Stimulated activated CD8-positive, alpha-beta memory T cell treated with anti-CD3 and anti-CD28 coated beads, Interleukin-4, amount 100 ng/mL, for 24 hours (primary cell): Measurements from ENCODE around the gene IGF2BP1.
"Not testable (repeated sequence)": the region's sequence is repeated elsewhere in the genome, so short reads cannot be mapped to it uniquely, and the experiment has no call there.

Experiments used
- DNase-seq: peaks from one replicate; pipeline ENCODE4 v3.0.0-alpha.2; 2020; ENCODE audit warnings: low read depth

The IGF2BP1 gene

GRCh38 chr17:48995974-48996721 is 1.0 kb upstream of the IGF2BP1 start:
- DNase-seq: no peak

- no peak for DNase-seq
These were observed 473 bp upstream of the IGF2BP1 start for GRCh38 chr17:48996722-48997102.

- no peak for DNase-seq
These were observed 822 bp downstream of the IGF2BP1 start for GRCh38 chr17:48997827-48998586.

GRCh38 chr17:48998587-48999440 is 1.6 kb downstream of the IGF2BP1 start:
- DNase-seq: no peak

DNA sequence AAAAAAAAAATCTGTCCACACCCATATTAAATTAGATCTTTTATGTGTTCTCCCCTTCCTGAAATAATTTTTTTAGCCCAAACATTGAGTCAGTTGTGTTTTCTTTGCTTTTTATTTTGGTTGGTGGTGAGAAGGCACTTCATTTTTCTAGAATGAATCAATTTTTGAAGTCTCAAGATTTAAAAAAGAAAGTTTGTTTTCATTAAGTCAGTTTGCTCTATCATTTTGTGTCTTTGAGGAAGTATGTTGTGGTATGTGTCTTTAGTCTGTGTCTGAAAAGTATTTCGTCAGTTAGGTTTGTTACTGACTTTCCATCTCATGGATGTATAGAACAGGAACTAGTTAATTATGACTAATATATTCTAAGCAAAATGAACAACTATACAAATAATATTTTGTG is 3.8 kb downstream of the IGF2BP1 start:
- no peak for DNase-seq

DNA sequence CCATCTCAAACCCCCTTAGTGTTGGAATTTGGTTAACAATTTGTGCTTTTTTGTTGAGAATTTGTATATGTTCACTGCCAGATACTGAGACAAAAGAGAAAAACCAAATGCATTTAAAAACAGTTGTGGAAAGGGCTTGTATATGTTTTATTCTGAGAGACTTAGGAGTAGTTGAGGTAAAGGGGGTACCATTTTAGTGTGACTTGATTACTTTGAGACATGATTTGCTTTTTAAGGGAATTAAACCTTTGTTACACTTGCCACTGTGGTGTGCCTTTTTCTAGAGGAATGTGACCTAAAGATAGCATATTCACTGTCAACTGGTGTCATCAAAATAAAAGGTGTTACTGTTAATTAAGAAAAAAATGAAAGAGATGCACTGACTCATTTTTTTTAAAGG is 4.5 kb downstream of the IGF2BP1 start:
- DNase-seq: no peak

- no peak for DNase-seq
These were observed 5.1 kb downstream of the IGF2BP1 start for GRCh38 chr17:49002331-49002730.

DNA sequence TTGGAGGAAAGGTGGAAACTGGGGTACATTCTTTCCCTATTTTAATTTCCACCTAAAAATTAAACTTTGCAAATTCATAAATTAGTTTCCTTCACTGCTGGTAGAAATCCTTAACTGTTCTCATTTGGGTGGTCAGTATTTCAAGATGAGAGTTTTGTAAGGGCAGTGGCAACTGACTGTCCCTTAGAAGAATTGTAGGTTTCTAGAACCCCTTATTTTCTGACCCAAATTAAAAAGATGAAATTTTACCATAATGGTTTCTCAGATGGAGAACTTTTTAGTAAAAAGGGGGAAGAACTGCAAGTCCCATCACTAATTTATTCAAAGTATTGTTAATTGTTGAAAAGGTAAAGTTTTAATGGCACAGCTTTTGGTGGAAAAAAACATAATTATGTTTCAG is 5.6 kb downstream of the IGF2BP1 start:
- DNase-seq: no peak

DNA sequence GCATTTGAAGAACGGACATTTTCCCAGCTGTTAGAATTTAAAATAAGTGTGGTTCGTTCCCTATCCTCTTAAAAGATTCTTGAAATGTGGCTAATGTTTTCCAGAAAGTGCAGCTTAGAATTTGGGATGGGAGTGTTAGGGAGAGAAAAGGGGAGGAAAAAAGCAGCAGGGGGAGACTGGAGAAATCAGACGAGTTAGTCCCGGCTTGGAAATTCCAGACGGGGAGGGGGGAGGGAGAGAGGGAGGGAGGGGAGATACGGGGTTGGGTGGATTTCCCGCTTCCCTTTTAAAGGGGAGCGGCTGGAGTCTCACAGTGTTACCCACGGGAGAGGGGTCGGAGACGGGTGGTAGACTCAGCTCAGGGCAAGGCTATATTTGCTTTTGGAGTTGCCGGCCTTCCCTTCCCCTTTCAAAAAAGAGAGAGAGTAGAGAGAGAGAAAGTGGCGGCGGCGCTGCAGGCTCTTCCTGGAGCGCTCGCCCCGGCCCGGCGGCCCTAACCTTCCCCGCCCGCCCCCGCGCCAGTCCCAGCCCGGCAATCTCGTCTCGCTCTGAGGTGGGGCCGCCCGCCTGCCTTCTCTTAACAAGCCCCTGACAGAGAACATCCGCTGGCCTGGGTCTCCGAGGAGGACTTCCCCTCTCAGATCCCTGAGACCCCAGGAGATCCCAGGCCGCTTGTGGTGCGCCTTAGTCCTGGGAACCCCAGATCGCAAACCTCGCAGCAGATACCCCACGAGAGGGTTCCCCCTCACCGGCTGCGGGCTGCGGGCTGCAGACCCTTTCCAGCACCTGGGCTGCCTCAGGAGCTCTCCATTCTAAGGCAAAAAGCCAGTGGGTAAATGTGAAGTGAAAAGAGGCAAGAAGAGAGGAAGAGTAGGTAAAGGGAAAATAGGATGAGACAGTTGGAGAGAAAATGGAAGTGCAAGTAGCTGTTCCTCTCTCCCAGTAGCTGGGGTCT is 6.6 kb downstream of the IGF2BP1 start:
- no peak for DNase-seq

- no peak for DNase-seq
These were observed 8.0 kb downstream of the IGF2BP1 start for GRCh38 chr17:49005140-49005539.

GRCh38 chr17:49008908-49009307 is 11.7 kb downstream of the IGF2BP1 start:
- not testable (repeated sequence) for DNase-seq

GRCh38 chr17:49012769-49013255 is 15.6 kb downstream of the IGF2BP1 start:
- DNase-seq: no peak

DNA sequence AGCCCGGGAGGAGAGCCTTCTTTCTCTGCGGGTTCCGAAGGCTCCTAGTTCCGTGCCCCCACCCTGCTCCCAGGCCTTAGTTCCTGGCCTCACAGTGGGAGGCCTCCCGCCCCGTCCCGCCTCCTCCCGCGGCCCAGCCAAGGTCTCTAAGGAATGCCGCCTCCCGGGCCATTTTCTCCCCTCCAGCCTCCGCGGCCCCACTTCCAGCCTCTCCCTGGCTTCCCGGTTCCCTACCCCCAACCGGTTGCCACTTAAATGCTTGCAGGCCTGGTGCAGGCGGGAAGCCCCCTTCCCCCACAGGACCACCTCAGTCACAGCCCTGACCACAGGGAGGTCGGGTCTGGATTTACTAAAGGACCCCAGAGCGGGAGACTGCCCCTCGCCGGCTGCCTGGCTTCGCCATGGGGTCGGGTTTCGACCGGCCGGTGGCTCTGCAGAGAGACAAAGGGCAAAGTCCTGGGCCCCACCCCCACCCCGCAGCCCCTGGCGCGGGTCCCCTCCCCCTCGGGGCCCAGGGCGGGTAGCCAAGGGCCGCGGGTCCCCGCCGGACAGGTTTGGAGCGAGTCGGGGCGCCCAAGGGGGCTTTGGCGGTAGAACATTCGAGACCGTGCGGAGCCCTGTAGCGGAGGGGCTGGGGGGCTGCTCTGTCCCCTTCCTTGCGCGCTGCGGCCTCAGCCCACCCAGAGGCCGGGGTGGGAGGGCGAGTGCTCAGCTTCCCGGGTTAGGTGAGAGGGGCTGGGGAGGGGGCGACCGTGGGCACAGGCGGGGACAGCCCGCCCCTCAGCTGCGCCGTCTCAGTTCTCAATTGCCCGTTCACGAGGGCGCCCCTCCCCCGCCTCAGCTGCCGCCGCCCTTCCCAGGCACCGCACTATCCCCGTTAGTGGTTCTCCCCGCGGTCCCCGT is 16.4 kb downstream of the IGF2BP1 start:
- DNase-seq: no peak

- no peak for DNase-seq
These were observed 18.2 kb downstream of the IGF2BP1 start for GRCh38 chr17:49015179-49015923.

- no peak for DNase-seq
These were observed 19.0 kb downstream of the IGF2BP1 start for GRCh38 chr17:49015924-49016774.

GRCh38 chr17:49016775-49017463 is 19.7 kb downstream of the IGF2BP1 start:
- DNase-seq: no peak

DNA sequence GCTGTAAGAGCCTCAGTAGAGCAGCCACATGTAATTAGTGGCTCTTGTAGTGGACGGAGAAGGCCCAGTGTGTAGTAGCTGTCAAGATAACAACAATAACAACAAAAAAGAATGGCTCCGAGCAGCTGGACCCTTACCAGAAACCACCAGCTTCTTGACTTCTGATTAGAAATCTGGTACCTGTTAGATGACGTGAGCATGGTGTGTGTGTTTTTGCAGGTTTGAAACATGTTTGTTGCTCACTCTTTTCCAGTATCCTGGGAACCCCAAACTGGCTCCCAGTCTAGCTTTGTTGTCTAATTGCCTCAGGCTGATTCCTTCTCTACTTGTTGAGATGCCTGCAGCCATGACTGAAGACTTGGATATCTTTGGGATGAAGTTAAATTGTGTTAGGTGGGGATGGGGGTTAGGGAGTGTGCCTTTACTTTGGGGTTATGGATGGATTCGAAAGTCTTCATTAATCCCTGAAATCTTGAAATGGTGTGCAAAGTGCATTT is 21.0 kb downstream of the IGF2BP1 start:
- no peak for DNase-seq

GRCh38 chr17:49018748-49019147 is 21.6 kb downstream of the IGF2BP1 start:
- DNase-seq: no peak
